K562 (cell line): ENCODE measurements around the gene ANXA7. TPM values are rescaled to one million over a fixed set of nuclear protein-coding genes. Genes with fewer than 3 reads are reported as not detected.

Source experiments
- ADNP ChIP-seq: fragments of 200-800 bp; sonication (Bioruptor generic); IDR thresholded peaks from 2 replicates; pipeline ENCODE4 v1.6.1; 2016; ENCODE audit warnings: missing genetic modification characterization, missing compliant biosample characterization
- BACH1 ChIP-seq: fragments of 200-800 bp; sonication (Bioruptor generic); IDR thresholded peaks from 2 replicates; pipeline ENCODE4 v1.6.1; 2016; ENCODE audit warnings: missing genetic modification characterization, missing compliant biosample characterization
- CBX3 ChIP-seq, 2 experiments: IDR thresholded peaks; 1 replicate in 1 of 2; 2 replicates in 1 of 2; pipeline ENCODE4 v1.6.1; 2012; ENCODE audit warnings: inconsistent platforms in 2 of 2, low read length in 2 of 2, borderline replicate concordance in 1 of 2, control low read depth in 1 of 2
- CREBBP ChIP-seq: IDR thresholded peaks from one replicate; pipeline ENCODE4 v1.6.1; 2012; ENCODE audit warnings: low read depth, mild to moderate bottlenecking, control low read depth, inconsistent platforms, low read length
- CSDE1 ChIP-seq, 2 experiments: fragments of 450-650 bp; IDR thresholded peaks; 2 replicates each; pipeline ENCODE4 v1.6.1; 2016; ENCODE audit warnings: mild to moderate bottlenecking in 1 of 2
- FOXK1 ChIP-seq: sonication (generic); formaldehyde crosslinking; IDR thresholded peaks from 2 replicates; pipeline ENCODE4 v1.8.0; 2022; ENCODE audit warnings: missing genetic modification reagents, mild to moderate bottlenecking, borderline replicate concordance
- GABPB1 ChIP-seq: sonication (generic); formaldehyde crosslinking; IDR thresholded peaks from 2 replicates; pipeline ENCODE4 v1.8.0; 2022; ENCODE audit warnings: mild to moderate bottlenecking, missing genetic modification reagents
- HEY1 ChIP-seq: fragments of 250-450 bp; sonication (Bioruptor Pico); IDR thresholded peaks from 2 replicates; pipeline ENCODE4 v1.5.0; 2020; ENCODE audit warnings: mild to moderate bottlenecking, moderate library complexity, borderline replicate concordance
- KDM1A ChIP-seq, 2 experiments: fragments of 450-650 bp; IDR thresholded peaks; 2 replicates each; pipeline ENCODE4 v1.6.1; 2016; ENCODE audit warnings: mild to moderate bottlenecking in 2 of 2
- MED1 ChIP-seq: sonication (generic); formaldehyde crosslinking; IDR thresholded peaks from 2 replicates; pipeline ENCODE4 v1.8.1; 2023; ENCODE audit warnings: missing genetic modification reagents, borderline replicate concordance
- NCOA1 ChIP-seq: fragments of 450-650 bp; IDR thresholded peaks from 2 replicates; pipeline ENCODE4 v1.6.1; 2016; ENCODE audit warnings: low read depth
- NFRKB ChIP-seq: fragments of 450-650 bp; IDR thresholded peaks from 2 replicates; pipeline ENCODE4 v1.6.1; 2016; ENCODE audit warnings: low read depth
- PCBP2 ChIP-seq: fragments of 200-400 bp; formaldehyde crosslinking; IDR thresholded peaks from 2 replicates; pipeline ENCODE4 v1.6.1; 2018; ENCODE audit warnings: low read length, low read depth, mild to moderate bottlenecking, moderate library complexity; ENCODE audit not compliant: poor library complexity, severe bottlenecking
- RNF2 ChIP-seq: sonication (generic); IDR thresholded peaks from 2 replicates; pipeline ENCODE4 v1.6.1; 2016
- U2AF2 ChIP-seq: fragments of 200-400 bp; formaldehyde crosslinking; optimal IDR thresholded peaks from 2 replicates; pipeline ENCODE3; 2017; ENCODE audit warnings: low read depth, mild to moderate bottlenecking, low read length
- ZKSCAN8 ChIP-seq: fragments of 200-800 bp; sonication (Bioruptor generic); IDR thresholded peaks from 2 replicates; pipeline ENCODE4 v1.6.1; 2016; ENCODE audit warnings: missing genetic modification characterization, missing compliant biosample characterization
- ZNF143 ChIP-seq: sonication (generic); formaldehyde crosslinking; IDR thresholded peaks from 2 replicates; pipeline ENCODE4 v1.9.0; 2022; ENCODE audit warnings: mild to moderate bottlenecking, missing genetic modification reagents
- polyA plus RNA-seq, 8 experiments: library from polyadenylated mRNA; depleted of rRNA in 4 of 8; stranded (reverse) in 5 of 8; unstranded in 3 of 8; fragments of >200 nt; fragmentation: Nextera tagmentation in 2 of 8; fragmentation: Illumina TruSeq in 1 of 8; extraction: Ambion mirVana in 2 of 8; extraction: Trizol in 1 of 8; gene quantifications; 2 replicates each; pipeline versions ENCODE4 v1.2.1 to v1.2.3, GENCODE V29; 2011 to 2014; ENCODE audit warnings: inconsistent platforms in 1 of 8, missing spikeins in 1 of 8
- total RNA-seq, 7 experiments: library from RNA; depleted of rRNA in 6 of 7; stranded (reverse); fragments of >200 nt in 6 of 7; fragmentation: Illumina TruSeq in 2 of 7; extraction: Trizol in 2 of 7; gene quantifications; 2 replicates each; pipeline versions ENCODE4 v1.2.1 to v1.2.3, GENCODE V29; 2011 to 2021; ENCODE audit warnings: low replicate concordance in 1 of 7
- TF ChIP-seq, protein P1 (sequence below): fragments of 250-450 bp; sonication (Bioruptor Pico); IDR thresholded peaks from 2 replicates; pipeline ENCODE4 v1.8.0; 2021; ENCODE audit warnings: moderate library complexity, mild to moderate bottlenecking, inconsistent platforms
- TF ChIP-seq, protein P2 (sequence below): sonication (generic); formaldehyde crosslinking; IDR thresholded peaks from 2 replicates; pipeline ENCODE4 v1.9.0; 2022; ENCODE audit warnings: mild to moderate bottlenecking, missing genetic modification reagents
- TF ChIP-seq, protein P3 (sequence below): fragments of 450-650 bp; formaldehyde crosslinking; IDR thresholded peaks from 2 replicates; pipeline ENCODE4 v1.4.0; 2020; ENCODE audit warnings: mild to moderate bottlenecking, moderate library complexity
- TF ChIP-seq, protein P4 (sequence below), 2 experiments: IDR thresholded peaks; 2 replicates each; pipeline ENCODE4 v1.6.1; 2011; ENCODE audit warnings: borderline replicate concordance in 1 of 2, control low read depth in 1 of 2, low read depth in 1 of 2, low read length in 1 of 2, mild to moderate bottlenecking in 1 of 2, mixed read lengths in 1 of 2, moderate library complexity in 1 of 2; ENCODE audit not compliant: insufficient read depth in 1 of 2, insufficient read length in 1 of 2, poor library complexity in 1 of 2, severe bottlenecking in 1 of 2; ENCODE audit errors: extremely low read depth in 1 of 2
- TF ChIP-seq, protein P5 (sequence below): fragments of 450-650 bp; formaldehyde crosslinking; IDR thresholded peaks from 2 replicates; pipeline ENCODE4 v1.4.0; 2020; ENCODE audit warnings: mild to moderate bottlenecking

Gene ANXA7
- total and polyA plus RNA-seq, 9 of the 15 experiments (the other 6 are each of a cell fraction or from before 2014, with no cell fraction given), result 81.6 to 157 (median 122) TPM

DNA sequence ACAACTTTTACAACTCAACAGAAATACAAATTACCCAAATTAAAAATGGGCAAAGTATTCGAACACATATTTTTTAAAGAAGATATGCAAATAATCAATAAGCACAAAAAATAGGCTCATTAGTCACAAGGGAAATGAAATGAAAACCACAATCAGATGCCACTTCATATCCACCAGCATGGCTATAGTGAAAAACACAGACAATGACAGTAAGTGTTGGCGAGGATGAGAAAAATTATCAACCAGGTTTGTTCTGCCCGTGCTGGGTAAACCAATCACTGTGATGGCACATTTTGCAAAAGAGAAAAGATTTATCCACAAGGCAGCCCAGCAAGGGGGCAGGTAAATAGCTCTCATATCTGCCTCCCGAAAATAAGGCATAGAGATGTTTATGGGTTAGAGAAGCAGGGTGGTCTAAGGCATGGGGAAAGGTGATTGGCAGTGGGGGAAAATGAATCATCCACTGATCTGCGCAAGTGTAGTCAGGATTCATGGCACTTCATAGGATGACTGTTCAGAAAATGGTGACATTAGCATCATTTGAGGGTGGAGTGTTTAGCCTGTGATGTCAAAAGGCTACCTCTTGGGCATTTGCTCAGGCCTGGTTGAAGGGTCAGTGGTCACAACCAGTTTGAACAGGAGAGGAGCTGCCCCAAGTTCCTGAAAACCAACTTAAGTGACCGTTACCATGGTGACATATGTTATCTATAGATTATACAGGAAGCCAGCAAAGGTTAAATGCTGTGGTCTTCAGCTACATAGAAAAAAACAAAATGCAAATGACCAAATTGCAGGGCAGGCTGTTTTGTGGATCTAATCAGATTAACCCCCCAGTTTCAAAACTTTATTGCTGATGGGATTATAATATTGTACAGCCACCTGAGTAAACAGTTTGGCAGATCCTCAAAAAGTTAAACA lies 47.2 kb downstream of the ANXA7 start (continued):
- TF ChIP-seq CSDE1 (IDR thresholded peaks at IDR 0.05), result peak in 1 of 2 experiments; percentile 94; a peak in 2 of 4 replicates
- no peak for TF ChIP-seq ADNP
- TF ChIP-seq, protein P1, sequence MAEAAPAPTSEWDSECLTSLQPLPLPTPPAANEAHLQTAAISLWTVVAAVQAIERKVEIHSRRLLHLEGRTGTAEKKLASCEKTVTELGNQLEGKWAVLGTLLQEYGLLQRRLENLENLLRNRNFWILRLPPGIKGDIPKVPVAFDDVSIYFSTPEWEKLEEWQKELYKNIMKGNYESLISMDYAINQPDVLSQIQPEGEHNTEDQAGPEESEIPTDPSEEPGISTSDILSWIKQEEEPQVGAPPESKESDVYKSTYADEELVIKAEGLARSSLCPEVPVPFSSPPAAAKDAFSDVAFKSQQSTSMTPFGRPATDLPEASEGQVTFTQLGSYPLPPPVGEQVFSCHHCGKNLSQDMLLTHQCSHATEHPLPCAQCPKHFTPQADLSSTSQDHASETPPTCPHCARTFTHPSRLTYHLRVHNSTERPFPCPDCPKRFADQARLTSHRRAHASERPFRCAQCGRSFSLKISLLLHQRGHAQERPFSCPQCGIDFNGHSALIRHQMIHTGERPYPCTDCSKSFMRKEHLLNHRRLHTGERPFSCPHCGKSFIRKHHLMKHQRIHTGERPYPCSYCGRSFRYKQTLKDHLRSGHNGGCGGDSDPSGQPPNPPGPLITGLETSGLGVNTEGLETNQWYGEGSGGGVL (CRISPR knock-in tag), result no peak
- TF ChIP-seq, protein P2, sequence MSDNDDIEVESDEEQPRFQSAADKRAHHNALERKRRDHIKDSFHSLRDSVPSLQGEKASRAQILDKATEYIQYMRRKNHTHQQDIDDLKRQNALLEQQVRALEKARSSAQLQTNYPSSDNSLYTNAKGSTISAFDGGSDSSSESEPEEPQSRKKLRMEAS (CRISPR knock-in tag), result no peak
- TF ChIP-seq, protein P3, sequence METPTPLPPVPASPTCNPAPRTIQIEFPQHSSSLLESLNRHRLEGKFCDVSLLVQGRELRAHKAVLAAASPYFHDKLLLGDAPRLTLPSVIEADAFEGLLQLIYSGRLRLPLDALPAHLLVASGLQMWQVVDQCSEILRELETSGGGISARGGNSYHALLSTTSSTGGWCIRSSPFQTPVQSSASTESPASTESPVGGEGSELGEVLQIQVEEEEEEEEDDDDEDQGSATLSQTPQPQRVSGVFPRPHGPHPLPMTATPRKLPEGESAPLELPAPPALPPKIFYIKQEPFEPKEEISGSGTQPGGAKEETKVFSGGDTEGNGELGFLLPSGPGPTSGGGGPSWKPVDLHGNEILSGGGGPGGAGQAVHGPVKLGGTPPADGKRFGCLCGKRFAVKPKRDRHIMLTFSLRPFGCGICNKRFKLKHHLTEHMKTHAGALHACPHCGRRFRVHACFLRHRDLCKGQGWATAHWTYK (CRISPR knock-in tag), result no peak
- 0 out of 2 replicates have a peak, but pooled peaks have one; percentile 62 for TF ChIP-seq NCOA1
- peak; percentile 40 for TF ChIP-seq NFRKB
- 0 out of 2 replicates have a peak, but pooled peaks have one; percentile 49 for TF ChIP-seq BACH1 (tag)
- 0 out of 4 replicates have a peak, but pooled peaks have one; percentile 12 to 45 for TF ChIP-seq KDM1A (IDR thresholded peaks at IDR 0.05)
- TF ChIP-seq PCBP2, result no peak
- TF ChIP-seq, protein P4, sequence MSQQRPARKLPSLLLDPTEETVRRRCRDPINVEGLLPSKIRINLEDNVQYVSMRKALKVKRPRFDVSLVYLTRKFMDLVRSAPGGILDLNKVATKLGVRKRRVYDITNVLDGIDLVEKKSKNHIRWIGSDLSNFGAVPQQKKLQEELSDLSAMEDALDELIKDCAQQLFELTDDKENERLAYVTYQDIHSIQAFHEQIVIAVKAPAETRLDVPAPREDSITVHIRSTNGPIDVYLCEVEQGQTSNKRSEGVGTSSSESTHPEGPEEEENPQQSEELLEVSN (IDR thresholded peaks at IDR 0.05; ENCODE audit: borderline replicate concordance in 1 of 2, extremely low read depth in 1 of 2, insufficient read depth in 1 of 2, insufficient read length in 1 of 2, low read depth in 1 of 2, low read length in 1 of 2, poor library complexity in 1 of 2, severe bottlenecking in 1 of 2), result no peak
- TF ChIP-seq U2AF2, result no peak
- TF ChIP-seq ZNF143, result no peak
- TF ChIP-seq, protein P5, sequence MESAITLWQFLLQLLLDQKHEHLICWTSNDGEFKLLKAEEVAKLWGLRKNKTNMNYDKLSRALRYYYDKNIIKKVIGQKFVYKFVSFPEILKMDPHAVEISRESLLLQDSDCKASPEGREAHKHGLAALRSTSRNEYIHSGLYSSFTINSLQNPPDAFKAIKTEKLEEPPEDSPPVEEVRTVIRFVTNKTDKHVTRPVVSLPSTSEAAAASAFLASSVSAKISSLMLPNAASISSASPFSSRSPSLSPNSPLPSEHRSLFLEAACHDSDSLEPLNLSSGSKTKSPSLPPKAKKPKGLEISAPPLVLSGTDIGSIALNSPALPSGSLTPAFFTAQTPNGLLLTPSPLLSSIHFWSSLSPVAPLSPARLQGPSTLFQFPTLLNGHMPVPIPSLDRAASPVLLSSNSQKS (CRISPR knock-in tag), result no peak
- 0 out of 2 replicates have a peak, but pooled peaks have one; percentile 45 for TF ChIP-seq GABPB1 (CRISPR knock-in tag)
- TF ChIP-seq CBX3 (IDR thresholded peaks at IDR 0.05; ENCODE audit: borderline replicate concordance in 1 of 2, low read length in 2 of 2), result no peak
- TF ChIP-seq FOXK1 (CRISPR knock-in tag), result no peak
- TF ChIP-seq MED1 (CRISPR knock-in tag), result no peak
- no peak for TF ChIP-seq HEY1 (CRISPR knock-in tag)
- no peak for TF ChIP-seq ZKSCAN8 (CRISPR knock-in tag)
- TF ChIP-seq CREBBP, result no peak
- peak; percentile 86; the same call in 1 of the 2 replicates for TF ChIP-seq RNF2
